Measurements from ENCODE around the gene UBE2L5. TPM values are rescaled to one million over a fixed set of nuclear protein-coding genes. Genes with fewer than 3 reads are reported as not detected.

UBE2L5 gene
- total and polyA plus RNA-seq, 2 of the 8 experiments (the other 6 are each of a cell fraction or from before 2014, with no cell fraction given), result not detected

DNA sequence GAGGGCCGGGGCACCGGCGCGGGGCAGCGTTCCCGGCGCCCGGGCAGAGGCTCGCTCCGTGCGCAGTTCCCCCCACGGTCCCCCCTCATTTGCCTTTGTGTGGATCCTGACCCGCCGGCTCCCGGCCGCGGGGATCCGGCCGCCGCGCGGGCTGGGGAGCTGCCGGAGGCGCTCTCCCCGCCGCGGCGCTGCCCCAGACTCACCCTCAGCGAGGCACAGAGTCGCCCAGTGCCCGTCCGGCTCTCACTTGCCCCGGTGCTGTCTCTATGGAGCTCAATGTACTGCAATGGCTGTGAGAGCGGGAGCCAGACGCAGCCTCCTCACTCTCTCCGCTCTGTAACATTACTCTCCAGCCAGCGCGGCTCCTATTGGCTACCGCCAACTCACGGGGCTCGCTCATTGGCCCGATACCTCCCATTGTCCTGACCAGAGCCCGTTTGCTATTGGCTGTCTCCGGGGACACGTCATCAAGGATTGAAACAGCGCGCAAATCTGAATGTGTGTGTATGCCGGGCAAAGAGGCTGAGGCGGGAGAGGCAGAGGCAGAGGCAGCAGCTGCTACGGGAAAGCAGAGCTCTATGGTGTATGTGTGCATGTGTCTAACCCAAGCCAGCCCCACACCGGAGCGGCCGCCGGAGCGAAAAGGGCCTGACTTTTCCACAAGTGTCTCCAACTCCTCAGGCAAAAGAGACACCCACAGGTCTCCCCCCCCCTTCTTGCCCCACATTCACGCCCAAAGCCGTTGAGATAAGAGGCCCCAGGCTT, 43.5 kb downstream of the UBE2L5 start, which contains the start of gene HMGB1 (continued):
- TF ChIP-seq, protein P1, sequence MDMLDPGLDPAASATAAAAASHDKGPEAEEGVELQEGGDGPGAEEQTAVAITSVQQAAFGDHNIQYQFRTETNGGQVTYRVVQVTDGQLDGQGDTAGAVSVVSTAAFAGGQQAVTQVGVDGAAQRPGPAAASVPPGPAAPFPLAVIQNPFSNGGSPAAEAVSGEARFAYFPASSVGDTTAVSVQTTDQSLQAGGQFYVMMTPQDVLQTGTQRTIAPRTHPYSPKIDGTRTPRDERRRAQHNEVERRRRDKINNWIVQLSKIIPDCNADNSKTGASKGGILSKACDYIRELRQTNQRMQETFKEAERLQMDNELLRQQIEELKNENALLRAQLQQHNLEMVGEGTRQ (IDR thresholded peaks at IDR 0.05; ENCODE audit: low read length), result no peak
- TF ChIP-seq RBBP5 (IDR thresholded peaks at IDR 0.05; ENCODE audit: borderline replicate concordance, low read depth, low read length), result peak; percentile 55; the same call in 1 of the 2 replicates
- TF ChIP-seq RAD21 (IDR thresholded peaks at IDR 0.05 in 1 of 2, conservative IDR thresholded peaks at IDR 0.05 in 1 of 2; ENCODE audit: low read depth in 2 of 2, low read length in 2 of 2), result no peak
- no peak for TF ChIP-seq SUZ12 (IDR thresholded peaks at IDR 0.05; ENCODE audit: low read length)
- TF ChIP-seq RXRA (IDR thresholded peaks at IDR 0.05; ENCODE audit: insufficient read depth, low read depth, low read length), result no peak
- no peak for TF ChIP-seq RFX5 (IDR thresholded peaks at IDR 0.05; ENCODE audit: borderline replicate concordance, low read depth, low read length)

Data from H1 (cell line).